ENCODE results near the gene CHKA. TPM values are rescaled to one million over a fixed set of nuclear protein-coding genes. Genes with fewer than 3 reads are reported as not detected.

CHKA gene
- total RNA-seq, 1 donor from 2014 or later = 60.4 TPM

GRCh38 chr11:68043349-68044144 is 77.6 kb downstream of the CHKA start:
- Mint-ChIP-seq H3K4me1 (ENCODE audit: low read depth) (peaks cover 2% of the 10 kb centered on the region), H3K27me3 (no peaks in the 10 kb centered on the region), H3K27ac (no peak overlapping the region), H3K9me3 (ENCODE audit: low read depth) (no peaks in the 10 kb centered on the region), H3K36me3 (ENCODE audit: insufficient read depth) (no peaks in the 10 kb centered on the region), H3K4me3 (ENCODE audit: low read depth) (no peak overlapping the region)
- DNase-seq (ENCODE audit: low spot score, unreplicated experiment) = no peak
- TF ChIP-seq CTCF (IDR thresholded peaks at IDR 0.05; ENCODE audit: unreplicated experiment) = no peak

- H3K4me3 Mint-ChIP-seq (ENCODE audit: low read depth) = no peak overlapping the region
- no peaks in the 10 kb centered on the region for H3K27me3 Mint-ChIP-seq
- no peak for DNase-seq (ENCODE audit: low spot score, unreplicated experiment)
- H3K27ac Mint-ChIP-seq = no peak overlapping the region
- H3K4me1 Mint-ChIP-seq (ENCODE audit: low read depth) = peaks cover 2% of the 10 kb centered on the region
- H3K36me3 Mint-ChIP-seq (ENCODE audit: insufficient read depth) = no peaks in the 10 kb centered on the region
- no peaks in the 10 kb centered on the region for H3K9me3 Mint-ChIP-seq (ENCODE audit: low read depth)
- TF ChIP-seq CTCF (IDR thresholded peaks at IDR 0.05; ENCODE audit: unreplicated experiment) = no peak
Measured at GRCh38 chr11:68043029-68043348, 78.2 kb downstream of the CHKA start.

GRCh38 chr11:68042219-68043028 is 78.8 kb downstream of the CHKA start:
- no peak for TF ChIP-seq CTCF (IDR thresholded peaks at IDR 0.05; ENCODE audit: unreplicated experiment)
- H3K27me3 Mint-ChIP-seq = no peaks in the 10 kb centered on the region
- no peak overlapping the region for H3K27ac Mint-ChIP-seq
- H3K36me3 Mint-ChIP-seq (ENCODE audit: insufficient read depth) = no peaks in the 10 kb centered on the region
- no peaks in the 10 kb centered on the region for H3K9me3 Mint-ChIP-seq (ENCODE audit: low read depth)
- no peak overlapping the region for H3K4me3 Mint-ChIP-seq (ENCODE audit: low read depth)
- DNase-seq (ENCODE audit: low spot score, unreplicated experiment) = no peak
- peaks cover 2% of the 10 kb centered on the region for H3K4me1 Mint-ChIP-seq (ENCODE audit: low read depth)

- no peak overlapping the region for H3K4me3 Mint-ChIP-seq (ENCODE audit: low read depth)
- no peaks in the 10 kb centered on the region for H3K27me3 Mint-ChIP-seq
- no peak for DNase-seq (ENCODE audit: low spot score, unreplicated experiment)
- no peaks in the 10 kb centered on the region for H3K36me3 Mint-ChIP-seq (ENCODE audit: insufficient read depth)
- TF ChIP-seq CTCF (IDR thresholded peaks at IDR 0.05; ENCODE audit: unreplicated experiment) = no peak
- H3K9me3 Mint-ChIP-seq (ENCODE audit: low read depth) = no peaks in the 10 kb centered on the region
- peaks cover 2% of the 10 kb centered on the region for H3K4me1 Mint-ChIP-seq (ENCODE audit: low read depth)
- H3K27ac Mint-ChIP-seq = no peak overlapping the region
Measured at GRCh38 chr11:68041617-68042218, 79.5 kb downstream of the CHKA start.

GRCh38 chr11:68040957-68041591 is 80.1 kb downstream of the CHKA start:
- Mint-ChIP-seq H3K36me3 (ENCODE audit: insufficient read depth) (no peaks in the 10 kb centered on the region), H3K4me1 (ENCODE audit: low read depth) (peaks cover 2% of the 10 kb centered on the region)
- TF ChIP-seq CTCF (IDR thresholded peaks at IDR 0.05; ENCODE audit: unreplicated experiment) = no peak

More at GRCh38 chr11:68040957-68041591, 80.1 kb downstream of the CHKA start:
- DNase-seq (ENCODE audit: low spot score, unreplicated experiment) = no peak
- Mint-ChIP-seq H3K9me3 (ENCODE audit: low read depth) (no peaks in the 10 kb centered on the region), H3K4me3 (ENCODE audit: low read depth) (no peak overlapping the region), H3K27me3 (no peaks in the 10 kb centered on the region), H3K27ac (no peak overlapping the region)
